GM23338 (cell line): ENCODE data around the gene SCAPER. TPM values are rescaled to one million over a fixed set of nuclear protein-coding genes. Genes with fewer than 3 reads are reported as not detected.
A peak's percentile ranks its signal among the peaks of the same experiment; 100 is the strongest.

ENCODE experiments used
- ATAC-seq: fragments of 200-7000 bp; cut with Tn5 transposase; 3 replicates; pipeline ENCODE4 v1.9.1; 2020
- DNase-seq: peaks from one replicate; pipeline ENCODE4 v3.0.0-alpha.2; 2015; ENCODE audit warnings: low spot score
- H2AFZ ChIP-seq: fragments of 200-600 bp; sonication (generic); 2 replicates; pipeline ENCODE4 v1.8.0; 2016; ENCODE audit warnings: antibody characterized with exemption, mild to moderate bottlenecking, moderate library complexity
- H3F3A ChIP-seq: fragments of 200-600 bp; sonication (generic); replicated peaks from 2 replicates; pipeline ENCODE4 v1.8.0; 2017; ENCODE audit warnings: antibody characterized with exemption, mixed run types, low read depth
- H3K27ac ChIP-seq: fragments of 200-600 bp; sonication (generic); 2 replicates; pipeline ENCODE4 v1.6.1; 2016; ENCODE audit warnings: low read depth
- H3K27me3 ChIP-seq: fragments of 200-600 bp; sonication (generic); 2 replicates; pipeline ENCODE4 v1.8.0; 2016; ENCODE audit warnings: mild to moderate bottlenecking, mixed run types, moderate library complexity; ENCODE audit not compliant: insufficient read depth
- H3K36me3 ChIP-seq: fragments of 200-600 bp; sonication (generic); 2 replicates; pipeline ENCODE4 v1.8.0; 2016; ENCODE audit warnings: mild to moderate bottlenecking; ENCODE audit not compliant: insufficient read depth
- H3K4me1 ChIP-seq: fragments of 200-600 bp; sonication (generic); 2 replicates; pipeline ENCODE4 v1.8.0; 2016; ENCODE audit warnings: mild to moderate bottlenecking, moderate library complexity; ENCODE audit not compliant: insufficient read depth
- H3K4me2 ChIP-seq: fragments of 200-600 bp; sonication (generic); 2 replicates; pipeline ENCODE4 v1.7.1; 2017; ENCODE audit warnings: mixed run types
- H3K4me3 ChIP-seq: fragments of 200-600 bp; sonication (generic); 2 replicates; pipeline ENCODE4 v1.6.1; 2016; ENCODE audit warnings: mixed run types
- H3K79me2 ChIP-seq: fragments of 200-600 bp; sonication (generic); replicated peaks from 2 replicates; pipeline ENCODE4 v1.8.0; 2017; ENCODE audit warnings: mild to moderate bottlenecking; ENCODE audit not compliant: insufficient read depth
- H3K9me2 ChIP-seq: fragments of 200-600 bp; sonication (generic); 2 replicates; pipeline ENCODE4 v1.8.0; 2017; ENCODE audit not compliant: insufficient read depth
- H4K20me1 ChIP-seq: fragments of 200-600 bp; sonication (generic); replicated peaks from 2 replicates; pipeline ENCODE4 v1.8.0; 2017; ENCODE audit warnings: mild to moderate bottlenecking; ENCODE audit not compliant: insufficient read depth
- H3K27ac Mint-ChIP-seq: 2 replicates; pipeline ENCODE4 v1.8.0; 2020; ENCODE audit warnings: inconsistent platforms, mild to moderate bottlenecking, moderate library complexity, mixed read lengths
- H3K27me3 Mint-ChIP-seq: 3 replicates; pipeline ENCODE4 v1.8.0; 2022; ENCODE audit warnings: low read depth, mild to moderate bottlenecking, moderate library complexity, mixed read lengths, inconsistent platforms; ENCODE audit not compliant: insufficient read depth, poor library complexity
- H3K36me3 Mint-ChIP-seq: 3 replicates; pipeline ENCODE4 v1.8.0; 2021; ENCODE audit warnings: low read depth, mild to moderate bottlenecking, inconsistent platforms, moderate library complexity, mixed read lengths
- H3K4me1 Mint-ChIP-seq: 3 replicates; pipeline ENCODE4 v1.8.0; 2020; ENCODE audit warnings: mild to moderate bottlenecking, inconsistent platforms, mixed read lengths
- H3K4me3 Mint-ChIP-seq: 3 replicates; pipeline ENCODE4 v1.8.0; 2021; ENCODE audit warnings: moderate library complexity, mild to moderate bottlenecking, inconsistent platforms, mixed read lengths
- H3K9me3 Mint-ChIP-seq: 3 replicates; pipeline ENCODE4 v1.8.0; 2020; ENCODE audit warnings: moderate library complexity, mild to moderate bottlenecking, inconsistent platforms, mixed read lengths
- CREB1 ChIP-seq: fragments of 250-450 bp; sonication (Bioruptor Pico); IDR thresholded peaks from 2 replicates; pipeline ENCODE4 v1.5.0; 2020; ENCODE audit warnings: low read depth, mild to moderate bottlenecking, moderate library complexity
- CTCF ChIP-seq, 2 experiments: fragments of 200-600 bp in 1 of 2; sonication (generic) in 1 of 2; conservative IDR thresholded peaks; 2 replicates each; pipeline versions ENCODE4 v1.5.1 to v1.6.1; 2016 to 2017; ENCODE audit warnings: antibody characterized with exemption in 2 of 2, low read depth in 2 of 2, mild to moderate bottlenecking in 2 of 2, moderate library complexity in 1 of 2
- EZH2 ChIP-seq: fragments of 200-600 bp; sonication (generic); IDR thresholded peaks from one replicate; pipeline ENCODE4 v1.8.0; 2017; ENCODE audit warnings: antibody characterized with exemption, mild to moderate bottlenecking, low read depth; ENCODE audit not compliant: unreplicated experiment
- EZH2phosphoT487 ChIP-seq: fragments of 200-600 bp; sonication (generic); IDR thresholded peaks from one replicate; pipeline ENCODE4 v1.8.1; 2018; ENCODE audit warnings: antibody characterized with exemption; ENCODE audit not compliant: unreplicated experiment
- JUNB ChIP-seq: IDR thresholded peaks from one replicate; pipeline ENCODE4 v1.6.1; 2016; ENCODE audit warnings: antibody characterized with exemption; ENCODE audit not compliant: unreplicated experiment
- NANOG ChIP-seq: IDR thresholded peaks from 2 replicates; pipeline ENCODE4 v1.6.1; 2016; ENCODE audit warnings: antibody characterized with exemption, borderline replicate concordance
- POLR2AphosphoS5 ChIP-seq: IDR thresholded peaks from 2 replicates; pipeline ENCODE4 v1.6.1; 2016; ENCODE audit warnings: antibody characterized with exemption, low read depth
- REST ChIP-seq: IDR thresholded peaks from one replicate; pipeline ENCODE4 v1.6.1; 2018; ENCODE audit warnings: antibody characterized with exemption; ENCODE audit not compliant: unreplicated experiment
- STAT1 ChIP-seq: IDR thresholded peaks from one replicate; pipeline ENCODE4 v1.6.1; 2016; ENCODE audit warnings: antibody characterized with exemption; ENCODE audit not compliant: unreplicated experiment
- ZNF331 ChIP-seq: fragments of 250-450 bp; sonication (Bioruptor Pico); IDR thresholded peaks from 2 replicates; pipeline ENCODE4 v1.5.0; 2020; ENCODE audit warnings: low read depth, mild to moderate bottlenecking, moderate library complexity
- polyA plus RNA-seq: library from polyadenylated mRNA; unstranded; fragments of >200 nt; fragmentation: Nextera tagmentation; extraction: Ambion mirVana; gene quantifications from 2 replicates; pipeline ENCODE4 v1.2.1, GENCODE V29; 2016
- total RNA-seq: library from RNA; depleted of rRNA; stranded (reverse); fragments of >200 nt; shearing (Covaris generic); gene quantifications from 2 replicates; pipeline ENCODE4 v1.2.3, GENCODE V29; 2014
- TF ChIP-seq, protein P1 (sequence below): IDR thresholded peaks from 2 replicates; pipeline ENCODE4 v1.6.1; 2016; ENCODE audit warnings: antibody characterized with exemption

SCAPER gene
- total and polyA plus RNA-seq, 2 experiments from 2014 or later: 9.1 to 17.6 TPM

DNA sequence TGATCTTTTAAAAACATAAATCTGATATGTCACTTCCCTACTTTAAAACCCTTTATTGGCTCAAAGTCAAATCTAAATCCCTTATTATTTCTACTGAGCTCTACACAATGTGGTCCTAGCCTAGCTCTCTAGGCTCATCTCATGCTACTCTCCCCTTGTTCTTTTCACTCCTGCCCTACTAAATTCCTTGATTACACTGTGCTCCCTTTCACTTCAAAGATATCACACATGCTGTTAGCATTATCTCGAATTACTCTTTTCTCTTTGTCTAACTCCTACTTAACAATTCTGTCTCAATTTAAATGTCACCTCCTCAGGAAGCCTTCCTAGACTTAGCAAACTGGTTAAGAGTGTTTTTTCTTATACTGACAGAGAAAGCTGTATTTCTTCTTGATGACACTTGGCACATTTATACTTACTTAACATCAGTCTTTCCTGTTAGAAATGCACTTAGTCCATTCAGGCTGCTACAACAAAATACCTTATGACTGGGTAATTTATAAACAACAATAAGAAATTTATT, 102.0 kb downstream of the SCAPER start (continued):
- TF ChIP-seq CTCF (conservative IDR thresholded peaks at IDR 0.05; ENCODE audit: low read depth in 2 of 2): no peak
- TF ChIP-seq EZH2phosphoT487: no peak
- TF ChIP-seq STAT1: no peak
- TF ChIP-seq, protein P1, sequence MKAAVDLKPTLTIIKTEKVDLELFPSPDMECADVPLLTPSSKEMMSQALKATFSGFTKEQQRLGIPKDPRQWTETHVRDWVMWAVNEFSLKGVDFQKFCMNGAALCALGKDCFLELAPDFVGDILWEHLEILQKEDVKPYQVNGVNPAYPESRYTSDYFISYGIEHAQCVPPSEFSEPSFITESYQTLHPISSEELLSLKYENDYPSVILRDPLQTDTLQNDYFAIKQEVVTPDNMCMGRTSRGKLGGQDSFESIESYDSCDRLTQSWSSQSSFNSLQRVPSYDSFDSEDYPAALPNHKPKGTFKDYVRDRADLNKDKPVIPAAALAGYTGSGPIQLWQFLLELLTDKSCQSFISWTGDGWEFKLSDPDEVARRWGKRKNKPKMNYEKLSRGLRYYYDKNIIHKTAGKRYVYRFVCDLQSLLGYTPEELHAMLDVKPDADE: no peak
- TF ChIP-seq REST: no peak
- no peak for TF ChIP-seq JUNB
- TF ChIP-seq NANOG: no peak

DNA sequence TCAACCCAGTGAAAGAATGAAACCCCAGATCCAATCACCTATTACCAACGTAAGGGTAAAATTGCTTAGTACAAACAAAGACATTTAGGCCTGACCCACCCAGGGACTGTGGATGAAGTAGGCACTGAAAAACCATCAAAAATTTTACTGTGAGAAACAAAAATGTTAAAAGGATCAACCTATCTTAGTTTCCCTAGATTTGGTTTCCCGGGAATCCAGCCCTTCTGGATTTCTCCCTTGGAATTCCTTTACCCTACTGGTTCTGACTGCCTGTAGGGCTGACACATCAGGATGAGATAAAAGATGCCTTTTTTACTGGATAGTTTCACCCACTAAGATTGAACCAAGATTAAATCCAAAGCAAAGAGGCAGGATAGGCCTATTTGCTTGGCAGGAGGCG, 102.7 kb downstream of the SCAPER start:
- no peak overlapping the region for H3K27ac ChIP-seq
- Mint-ChIP-seq H3K9me3 (no peaks in the 10 kb centered on the region), H3K27me3 (peaks cover 1% of the 10 kb centered on the region), H3K4me1 (peaks cover 19% of the 10 kb centered on the region), H3K27ac (no peak overlapping the region; the same call in 1 of the 2 replicates), H3K36me3 (no peaks in the 10 kb centered on the region), H3K4me3 (no peak overlapping the region)
- no peak overlapping the region for H2AFZ ChIP-seq
- H3K4me2 ChIP-seq: no peak overlapping the region
- H4K20me1 ChIP-seq: no peaks in the 10 kb centered on the region
- peaks cover 13% of the 10 kb centered on the region; the same call in 1 of the 2 replicates for H3K4me1 ChIP-seq
- DNase-seq (peak; percentile 14), ATAC-seq (no peak; the same call in 2 of the 3 replicates)
- no peaks in the 10 kb centered on the region for H3K27me3 ChIP-seq
- TF ChIP-seq POLR2AphosphoS5 (no peak), CREB1 (CRISPR knock-in tag) (no peak), NANOG (no peak), EZH2 (no peak), JUNB (no peak), EZH2phosphoT487 (no peak), CTCF (conservative IDR thresholded peaks at IDR 0.05; ENCODE audit: low read depth in 2 of 2) (no peak), ZNF331 (CRISPR knock-in tag) (no peak), REST (no peak)
- TF ChIP-seq, protein P1: no peak
- no peak overlapping the region for H3K4me3 ChIP-seq
- no peaks in the 10 kb centered on the region for H3F3A ChIP-seq
- no peaks in the 10 kb centered on the region for H3K36me3 ChIP-seq
- H3K79me2 ChIP-seq: no peaks in the 10 kb centered on the region
- no peaks in the 10 kb centered on the region for H3K9me2 ChIP-seq
